ENCODE measurements around the gene IQGAP2. TPM values are rescaled to one million over a fixed set of nuclear protein-coding genes. Genes with fewer than 3 reads are reported as not detected.

The IQGAP2 gene
- total RNA-seq, 1 donor from 2014 or later = 11.5 TPM

GRCh38 chr5:76400466-76400865 lies 2.6 kb upstream of the IQGAP2 start:
- no peaks in the 10 kb centered on the region for H3K9me3 ChIP-seq (ENCODE audit: control insufficient read depth in 3 of 3, low read length in 3 of 3)
- no peak overlapping the region for H3K4me3 ChIP-seq (ENCODE audit: low read length in 3 of 3)
- H3K4me1 ChIP-seq (ENCODE audit: control insufficient read depth in 3 of 3, insufficient read depth in 3 of 3, low read length in 3 of 3) = peaks cover 0 to 6% (median 3%) of the 10 kb centered on the region in 3 donors
- no peak overlapping the region for H3K27ac ChIP-seq (ENCODE audit: low read depth, low read length)
- H3K9ac ChIP-seq (ENCODE audit: low read depth in 1 of 3, low read length in 3 of 3) = no peak overlapping the region
- H3K27me3 ChIP-seq (ENCODE audit: control insufficient read depth in 3 of 3, insufficient read depth in 3 of 3, low read length in 3 of 3) = peaks cover 9 to 19% (median 14%) of the 10 kb centered on the region in 3 donors
- no peaks in the 10 kb centered on the region for H3K36me3 ChIP-seq (ENCODE audit: control insufficient read depth in 3 of 3, insufficient read depth in 3 of 3, low read length in 3 of 3)

- H3K27me3 ChIP-seq (ENCODE audit: control insufficient read depth in 3 of 3, insufficient read depth in 3 of 3, low read length in 3 of 3) = peaks cover 9 to 19% (median 9%) of the 10 kb centered on the region in 3 donors
- no peaks in the 10 kb centered on the region for H3K9me3 ChIP-seq (ENCODE audit: control insufficient read depth in 3 of 3, low read length in 3 of 3)
- H3K4me1 ChIP-seq (ENCODE audit: control insufficient read depth in 3 of 3, insufficient read depth in 3 of 3, low read length in 3 of 3) = peaks cover 0 to 6% (median 3%) of the 10 kb centered on the region in 3 donors
- H3K4me3 ChIP-seq (ENCODE audit: low read length in 3 of 3) = peak overlapping the region in 1 of 3 donors; percentile 49
- no peak overlapping the region for H3K9ac ChIP-seq (ENCODE audit: low read depth in 1 of 3, low read length in 3 of 3)
- H3K36me3 ChIP-seq (ENCODE audit: control insufficient read depth in 3 of 3, insufficient read depth in 3 of 3, low read length in 3 of 3) = no peaks in the 10 kb centered on the region
- H3K27ac ChIP-seq (ENCODE audit: low read depth, low read length) = peak overlapping the region; percentile 73
Observed at GRCh38 chr5:76401801-76402250, 1.3 kb upstream of the IQGAP2 start.

GRCh38 chr5:76402251-76402885 lies 717 bp upstream of the IQGAP2 start:
- no peaks in the 10 kb centered on the region for H3K36me3 ChIP-seq (ENCODE audit: control insufficient read depth in 3 of 3, insufficient read depth in 3 of 3, low read length in 3 of 3)
- peak overlapping the region; percentile 73 for H3K27ac ChIP-seq (ENCODE audit: low read depth, low read length)
- H3K27me3 ChIP-seq (ENCODE audit: control insufficient read depth in 3 of 3, insufficient read depth in 3 of 3, low read length in 3 of 3) = peaks cover 9 to 19% (median 9%) of the 10 kb centered on the region in 3 donors
- H3K4me1 ChIP-seq (ENCODE audit: control insufficient read depth in 3 of 3, insufficient read depth in 3 of 3, low read length in 3 of 3) = peaks cover 0 to 6% (median 3%) of the 10 kb centered on the region in 3 donors
- H3K4me3 ChIP-seq (ENCODE audit: low read length in 3 of 3) = peak overlapping the region; percentile 49 to 66 (median 54)
- H3K9ac ChIP-seq (ENCODE audit: low read depth in 1 of 3, low read length in 3 of 3) = peak overlapping the region in 1 of 3 donors; percentile 25
- H3K9me3 ChIP-seq (ENCODE audit: control insufficient read depth in 3 of 3, low read length in 3 of 3) = no peaks in the 10 kb centered on the region

- H3K4me1 ChIP-seq (ENCODE audit: control insufficient read depth in 3 of 3, insufficient read depth in 3 of 3, low read length in 3 of 3) = peaks cover 0 to 6% (median 3%) of the 10 kb centered on the region in 3 donors
Observed at GRCh38 chr5:76403766-76404222, 709 bp downstream of the IQGAP2 start.

GRCh38 chr5:76404223-76405211 lies 1.4 kb downstream of the IQGAP2 start:
- Histone ChIP-seq H3K4me3 (ENCODE audit: low read length in 3 of 3) (peak overlapping the region in 2 of 3 donors; percentile 32 to 41), H3K27me3 (ENCODE audit: control insufficient read depth in 3 of 3, insufficient read depth in 3 of 3, low read length in 3 of 3) (peaks cover 5 to 19% (median 9%) of the 10 kb centered on the region in 3 donors), H3K9ac (ENCODE audit: low read depth in 1 of 3, low read length in 3 of 3) (no peak overlapping the region), H3K4me1 (ENCODE audit: control insufficient read depth in 3 of 3, insufficient read depth in 3 of 3, low read length in 3 of 3) (peaks cover 0 to 6% (median 3%) of the 10 kb centered on the region in 3 donors), H3K27ac (ENCODE audit: low read depth, low read length) (no peak overlapping the region), H3K36me3 (ENCODE audit: control insufficient read depth in 3 of 3, insufficient read depth in 3 of 3, low read length in 3 of 3) (no peaks in the 10 kb centered on the region), H3K9me3 (ENCODE audit: control insufficient read depth in 3 of 3, low read length in 3 of 3) (no peaks in the 10 kb centered on the region)

More at GRCh38 chr5:76403766-76404222, 709 bp downstream of the IQGAP2 start:
- peaks cover 5 to 19% (median 9%) of the 10 kb centered on the region in 3 donors for H3K27me3 ChIP-seq (ENCODE audit: control insufficient read depth in 3 of 3, insufficient read depth in 3 of 3, low read length in 3 of 3)
- no peaks in the 10 kb centered on the region for H3K9me3 ChIP-seq (ENCODE audit: control insufficient read depth in 3 of 3, low read length in 3 of 3)
- peak overlapping the region; percentile 45 to 66 (median 49) for H3K4me3 ChIP-seq (ENCODE audit: low read length in 3 of 3)
- H3K9ac ChIP-seq (ENCODE audit: low read depth in 1 of 3, low read length in 3 of 3) = peak overlapping the region in 2 of 3 donors; percentile 32 to 40
- H3K27ac ChIP-seq (ENCODE audit: low read depth, low read length) = peak overlapping the region; percentile 60
- no peaks in the 10 kb centered on the region for H3K36me3 ChIP-seq (ENCODE audit: control insufficient read depth in 3 of 3, insufficient read depth in 3 of 3, low read length in 3 of 3)

GRCh38 chr5:76406014-76406413 lies 2.9 kb downstream of the IQGAP2 start:
- H3K27me3 ChIP-seq (ENCODE audit: control insufficient read depth in 3 of 3, insufficient read depth in 3 of 3, low read length in 3 of 3) = peaks cover 5 to 16% (median 9%) of the 10 kb centered on the region in 3 donors
- no peaks in the 10 kb centered on the region for H3K36me3 ChIP-seq (ENCODE audit: control insufficient read depth in 3 of 3, insufficient read depth in 3 of 3, low read length in 3 of 3)
- no peak overlapping the region for H3K4me3 ChIP-seq (ENCODE audit: low read length in 3 of 3)
- peaks cover 0 to 6% (median 3%) of the 10 kb centered on the region in 3 donors for H3K4me1 ChIP-seq (ENCODE audit: control insufficient read depth in 3 of 3, insufficient read depth in 3 of 3, low read length in 3 of 3)
- no peak overlapping the region for H3K9ac ChIP-seq (ENCODE audit: low read depth in 1 of 3, low read length in 3 of 3)
- H3K9me3 ChIP-seq (ENCODE audit: control insufficient read depth in 3 of 3, low read length in 3 of 3) = no peaks in the 10 kb centered on the region
- H3K27ac ChIP-seq (ENCODE audit: low read depth, low read length) = no peak overlapping the region

GRCh38 chr5:76406673-76407072 lies 3.6 kb downstream of the IQGAP2 start:
- H3K4me3 ChIP-seq (ENCODE audit: low read length in 3 of 3) = no peak overlapping the region
- no peaks in the 10 kb centered on the region for H3K36me3 ChIP-seq (ENCODE audit: control insufficient read depth in 3 of 3, insufficient read depth in 3 of 3, low read length in 3 of 3)
- H3K9ac ChIP-seq (ENCODE audit: low read depth in 1 of 3, low read length in 3 of 3) = no peak overlapping the region
- no peaks in the 10 kb centered on the region for H3K9me3 ChIP-seq (ENCODE audit: control insufficient read depth in 3 of 3, low read length in 3 of 3)
- H3K27ac ChIP-seq (ENCODE audit: low read depth, low read length) = no peak overlapping the region
- H3K4me1 ChIP-seq (ENCODE audit: control insufficient read depth in 3 of 3, insufficient read depth in 3 of 3, low read length in 3 of 3) = peaks cover 0 to 6% (median 3%) of the 10 kb centered on the region in 3 donors
- H3K27me3 ChIP-seq (ENCODE audit: control insufficient read depth in 3 of 3, insufficient read depth in 3 of 3, low read length in 3 of 3) = peaks cover 5 to 12% (median 9%) of the 10 kb centered on the region in 3 donors

- Histone ChIP-seq H3K4me1 (ENCODE audit: control insufficient read depth in 3 of 3, insufficient read depth in 3 of 3, low read length in 3 of 3) (peaks cover 0 to 3% (median 0%) of the 10 kb centered on the region in 3 donors), H3K9ac (ENCODE audit: low read depth in 1 of 3, low read length in 3 of 3) (no peak overlapping the region), H3K27me3 (ENCODE audit: control insufficient read depth in 3 of 3, insufficient read depth in 3 of 3, low read length in 3 of 3) (peaks cover 0 to 6% (median 3%) of the 10 kb centered on the region in 3 donors), H3K27ac (ENCODE audit: low read depth, low read length) (no peak overlapping the region), H3K9me3 (ENCODE audit: control insufficient read depth in 3 of 3, low read length in 3 of 3) (no peaks in the 10 kb centered on the region), H3K36me3 (ENCODE audit: control insufficient read depth in 3 of 3, insufficient read depth in 3 of 3, low read length in 3 of 3) (no peaks in the 10 kb centered on the region), H3K4me3 (ENCODE audit: low read length in 3 of 3) (no peak overlapping the region)
Observed at GRCh38 chr5:76408104-76408654, 5.1 kb downstream of the IQGAP2 start.

GRCh38 chr5:76412511-76412910 lies 9.4 kb downstream of the IQGAP2 start:
- H3K4me1 ChIP-seq (ENCODE audit: control insufficient read depth in 3 of 3, insufficient read depth in 3 of 3, low read length in 3 of 3) = no peaks in the 10 kb centered on the region
- H3K9me3 ChIP-seq (ENCODE audit: control insufficient read depth in 3 of 3, low read length in 3 of 3) = no peaks in the 10 kb centered on the region
- no peak overlapping the region for H3K4me3 ChIP-seq (ENCODE audit: low read length in 3 of 3)

More at GRCh38 chr5:76412511-76412910, 9.4 kb downstream of the IQGAP2 start:
- Histone ChIP-seq H3K9ac (ENCODE audit: low read depth in 1 of 3, low read length in 3 of 3) (no peak overlapping the region), H3K27me3 (ENCODE audit: control insufficient read depth in 3 of 3, insufficient read depth in 3 of 3, low read length in 3 of 3) (no peaks in the 10 kb centered on the region), H3K36me3 (ENCODE audit: control insufficient read depth in 3 of 3, insufficient read depth in 3 of 3, low read length in 3 of 3) (no peaks in the 10 kb centered on the region), H3K27ac (ENCODE audit: low read depth, low read length) (no peak overlapping the region)

Data from skeletal muscle tissue (tissue), 4 donors.